Right cardiac atrium (tissue), 5 donors: Measurements from ENCODE around the gene ARHGAP24. TPM values are rescaled to one million over a fixed set of nuclear protein-coding genes. Genes with fewer than 3 reads are reported as not detected.
"Not testable (repeated sequence)": the region's sequence is repeated elsewhere in the genome, so short reads cannot be mapped to it uniquely, and the experiment has no call there.

Source experiments
- ATAC-seq, 2 donors: fragments of 200-7000 bp; cut with Tn5 transposase; one replicate each; pipeline versions ENCODE4 v1.8.0 to v1.9.1; 2020; ENCODE audit warnings: moderate library complexity in 2 of 2, mild to moderate bottlenecking in 1 of 2
- DNase-seq, 3 donors: peaks; one replicate each; pipeline ENCODE4 v3.0.0-alpha.2; 2020
- H3K27ac ChIP-seq: one replicate; pipeline ENCODE4 v1.5.1; 2013; ENCODE audit warnings: mild to moderate bottlenecking, low read length, control low read depth, moderate library complexity
- H3K27me3 ChIP-seq: one replicate; pipeline ENCODE4 v1.6.1; 2013; ENCODE audit not compliant: control insufficient read depth, insufficient read depth
- H3K4me1 ChIP-seq: one replicate; pipeline ENCODE4 v1.6.1; 2013; ENCODE audit warnings: low read length; ENCODE audit not compliant: control insufficient read depth, insufficient read depth
- H3K4me3 ChIP-seq: one replicate; pipeline ENCODE4 v1.5.1; 2013; ENCODE audit warnings: low read length, control low read depth
- H3K9me3 ChIP-seq: one replicate; pipeline ENCODE4 v1.6.1; 2013; ENCODE audit warnings: low read length; ENCODE audit not compliant: control insufficient read depth
- WGBS: extraction: QIAGEN DNeasy Blood & Tissue Kit; methylation state at CpG from one replicate; pipeline ENCODE4 v1.1.7; 2013; 5-methylcytosine and 5-hydroxymethylcytosine counted together
- intact Hi-C, 4 donors: fragments of 100-400 bp; cut with DNase I; formaldehyde crosslinking; loops; one replicate each; pipeline versions ENCODE4 v1.11.0 to v1.14.0; 2022 to 2023
- polyA plus RNA-seq: library from polyadenylated mRNA; stranded (reverse); fragments of 200-250 nt; gene quantifications from one replicate; pipeline ENCODE4 v1.2.3, GENCODE V29; 2013
- total RNA-seq, 4 donors: library from RNA; stranded (reverse); fragmentation: NEBNext Ultra II Directional; extraction: Animal tissue kit (Norgen Biotek cat#: 25700); gene quantifications; one replicate each; pipeline ENCODE4 v1.2.1, GENCODE V29; 2021
- donor health status: healthy with polysubstance abuse.
- donor health status: DM: no; HTN: yes; CAD: no.
- donor health status: DM: no; HTN: no; CAD: no.
- donor health status: DM: no; HTN: yes; CAD: no; lungs with severe emphysema.
- donor health status: DM: yes; HTN: yes; CAD: no.

ARHGAP24 gene
- total and polyA plus RNA-seq, 5 donors = 16.7 to 49.3 (median 36.7) TPM

DNA sequence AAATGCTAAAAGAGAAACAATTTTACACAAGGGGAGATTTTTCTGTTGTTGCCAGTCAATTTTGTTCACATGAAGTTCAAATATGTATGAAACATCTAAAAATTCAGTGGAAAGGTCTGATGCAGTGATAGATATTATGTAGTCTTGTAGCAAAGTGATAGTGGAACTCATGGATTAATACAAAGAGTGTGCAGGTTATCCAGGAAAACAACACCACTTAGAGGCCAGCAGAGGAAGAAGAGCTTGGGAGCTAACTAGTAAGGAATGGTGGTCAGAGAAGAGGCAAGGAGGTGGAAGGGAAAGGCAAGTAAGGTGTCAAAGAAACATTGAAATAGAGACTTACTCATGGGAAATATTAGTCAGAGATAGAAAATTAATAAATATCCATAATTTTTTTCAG lies 489.3 kb downstream of the ARHGAP24 start:
- Histone ChIP-seq H3K4me3 (no peak overlapping the region), H3K27ac (no peak overlapping the region), H3K9me3 (no peaks in the 10 kb centered on the region), H3K4me1 (no peaks in the 10 kb centered on the region), H3K27me3 (no peaks in the 10 kb centered on the region)
- intact Hi-C loops = loop anchor here in 3 of 4 donors (10.0 kb wide), 3 partner anchors 199 to 879 kb away; no protein-coding TSS in a partner anchor
- no peak for ATAC-seq
- no peak for DNase-seq

DNA sequence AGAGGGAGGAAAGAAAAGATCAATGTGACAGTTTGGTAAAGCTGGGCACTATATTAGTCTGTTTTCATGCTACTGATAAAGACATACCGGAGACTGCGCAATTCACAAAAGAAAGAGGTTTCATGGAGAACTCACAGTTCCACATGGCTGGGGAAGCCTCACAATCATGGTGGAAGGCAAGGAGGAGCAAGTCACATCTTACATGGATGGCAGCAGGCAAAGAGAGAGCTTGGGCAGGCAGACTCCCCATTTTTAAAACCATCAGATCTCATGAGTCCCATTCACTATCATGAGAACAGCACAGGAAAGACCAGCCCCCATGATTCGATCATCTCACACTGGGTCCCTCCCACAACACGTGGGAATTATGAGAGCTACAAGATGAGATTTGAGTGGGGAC lies 490.1 kb downstream of the ARHGAP24 start:
- intact Hi-C loops = loop anchor here in 3 of 4 donors (5.0 to 10.0 kb wide), 4 partner anchors 200 to 880 kb away; no protein-coding TSS in a partner anchor

DNA sequence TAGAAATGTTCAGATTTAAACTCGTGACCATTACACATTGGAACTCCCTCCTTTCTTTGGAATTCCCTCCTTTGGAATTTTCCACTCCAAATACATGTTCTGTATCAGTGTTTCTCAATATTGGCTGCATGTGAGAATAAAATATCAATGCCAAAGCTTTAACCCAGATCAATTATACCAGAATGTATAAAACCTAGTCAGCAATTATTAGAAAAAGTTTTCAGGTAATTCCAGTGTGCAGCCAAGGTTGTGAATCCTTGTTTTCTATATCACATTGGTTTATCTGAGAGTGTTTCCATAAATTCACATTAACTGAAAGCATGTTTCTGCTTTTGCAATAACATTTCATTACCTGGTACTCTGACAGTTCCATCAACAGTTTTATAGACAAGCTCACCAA lies 490.6 kb downstream of the ARHGAP24 start:
- Histone ChIP-seq H3K4me1 (peaks cover 2% of the 10 kb centered on the region), H3K27ac (no peak overlapping the region), H3K4me3 (no peak overlapping the region), H3K27me3 (no peaks in the 10 kb centered on the region), H3K9me3 (no peaks in the 10 kb centered on the region)
- intact Hi-C loops = loop anchor here in 3 of 4 donors (5.0 to 10.0 kb wide), 4 partner anchors 201 to 881 kb away; no protein-coding TSS in a partner anchor
- DNase-seq (no peak), ATAC-seq (no peak)
- 68% methylated on average over 1 of the region's 1 CpG for WGBS

More for the DNA sequence above, 490.1 kb downstream of the ARHGAP24 start:
- H3K9me3 ChIP-seq, ATAC-seq, H3K27ac ChIP-seq, H3K4me1 ChIP-seq, H3K27me3 ChIP-seq, DNase-seq, H3K4me3 ChIP-seq: not testable (repeated sequence)
- WGBS = 83% methylated on average over 4 of the region's 4 CpGs

- ATAC-seq = no peak
- H3K27ac ChIP-seq = no peak overlapping the region
- no peak overlapping the region for H3K4me3 ChIP-seq
- DNase-seq = no peak
- H3K27me3 ChIP-seq = no peaks in the 10 kb centered on the region
- H3K4me1 ChIP-seq = peaks cover 2% of the 10 kb centered on the region
- H3K9me3 ChIP-seq = no peaks in the 10 kb centered on the region
- intact Hi-C loops = loop anchor here in 3 of 4 donors (5.0 to 10.0 kb wide), 4 partner anchors 202 to 882 kb away; no protein-coding TSS in a partner anchor
- 8% methylated on average over 2 of the region's 2 CpGs for WGBS
These were observed 491.4 kb downstream of the ARHGAP24 start for GRCh38 chr4:85966373-85966772.

DNA sequence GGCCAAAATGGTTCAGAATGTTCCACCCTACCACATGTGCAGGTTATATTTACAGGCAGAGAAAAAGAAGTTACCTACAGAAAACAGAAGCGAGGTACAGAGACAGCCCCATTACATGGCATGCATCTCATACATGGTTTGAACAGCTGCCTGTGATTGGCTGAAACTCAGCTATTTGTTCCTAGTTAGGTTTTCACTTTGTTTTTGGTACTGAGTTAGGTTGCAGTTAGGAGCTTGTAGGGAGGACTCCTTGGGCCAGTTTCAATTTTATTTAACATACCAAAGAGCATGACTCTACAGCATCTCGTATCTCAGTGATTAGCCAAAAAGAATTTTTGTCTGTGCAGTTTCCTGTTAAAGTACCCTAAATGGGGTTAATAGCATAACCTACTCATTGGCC lies 492.9 kb downstream of the ARHGAP24 start:
- no peak for ATAC-seq
- 61% methylated on average over 2 of the region's 2 CpGs for WGBS
- intact Hi-C loops = loop anchor here in 3 of 4 donors (2.0 to 10.0 kb wide), 5 partner anchors 171 to 883 kb away; no protein-coding TSS in a partner anchor
- H3K4me1 ChIP-seq = peaks cover 2% of the 10 kb centered on the region
- no peak overlapping the region for H3K27ac ChIP-seq
- no peaks in the 10 kb centered on the region for H3K27me3 ChIP-seq
- no peak overlapping the region for H3K4me3 ChIP-seq
- no peak for DNase-seq
- H3K9me3 ChIP-seq = no peaks in the 10 kb centered on the region

GRCh38 chr4:85968945-85969819 lies 494.2 kb downstream of the ARHGAP24 start:
- 32% methylated on average over 3 of the region's 3 CpGs for WGBS
- intact Hi-C loops = loop anchor here in 3 of 4 donors (2.0 to 10.0 kb wide), 5 partner anchors 172 to 884 kb away; no protein-coding TSS in a partner anchor
- Histone ChIP-seq H3K27me3 (no peaks in the 10 kb centered on the region), H3K27ac (no peak overlapping the region), H3K9me3 (no peaks in the 10 kb centered on the region), H3K4me3 (no peak overlapping the region), H3K4me1 (peaks cover 2% of the 10 kb centered on the region)
- DNase-seq = no peak
- ATAC-seq = peak in 1 of 2 donors; percentile 72

GRCh38 chr4:85970535-85970934 lies 495.6 kb downstream of the ARHGAP24 start:
- ATAC-seq = no peak
- Histone ChIP-seq H3K4me1 (peaks cover 2% of the 10 kb centered on the region), H3K4me3 (no peak overlapping the region), H3K27ac (no peak overlapping the region), H3K9me3 (no peaks in the 10 kb centered on the region), H3K27me3 (no peaks in the 10 kb centered on the region)
- DNase-seq = no peak
- 35% methylated on average over 2 of the region's 2 CpGs for WGBS
- intact Hi-C loops = no loop called here

GRCh38 chr4:85979276-85979675 lies 504.3 kb downstream of the ARHGAP24 start:
- Histone ChIP-seq H3K4me3 (no peak overlapping the region), H3K9me3 (no peaks in the 10 kb centered on the region), H3K27me3 (no peaks in the 10 kb centered on the region), H3K4me1 (no peaks in the 10 kb centered on the region), H3K27ac (no peak overlapping the region)
- WGBS = 77% methylated on average over 3 of the region's 3 CpGs
- ATAC-seq (no peak), DNase-seq (no peak)
- intact Hi-C loops = no loop called here

DNA sequence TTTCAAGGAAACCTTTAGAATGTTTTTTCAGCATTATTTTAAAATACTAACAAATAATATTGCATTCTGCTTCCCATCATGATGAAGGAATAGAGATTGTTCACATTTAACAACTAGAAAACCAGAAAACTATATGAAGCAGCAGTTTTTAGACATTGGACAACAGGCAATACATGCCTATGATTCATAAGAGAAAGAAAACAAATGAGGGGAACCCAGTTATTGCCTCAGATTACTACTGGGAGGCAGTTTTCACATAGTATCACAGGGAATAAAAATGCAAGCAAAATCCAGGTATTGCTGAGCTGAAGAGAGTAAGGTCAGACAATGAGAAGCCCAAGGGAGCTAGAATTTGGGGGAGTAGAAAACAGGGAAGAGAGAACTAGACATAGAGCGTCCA lies 511.3 kb downstream of the ARHGAP24 start:
- intact Hi-C loops = no loop called here

DNA sequence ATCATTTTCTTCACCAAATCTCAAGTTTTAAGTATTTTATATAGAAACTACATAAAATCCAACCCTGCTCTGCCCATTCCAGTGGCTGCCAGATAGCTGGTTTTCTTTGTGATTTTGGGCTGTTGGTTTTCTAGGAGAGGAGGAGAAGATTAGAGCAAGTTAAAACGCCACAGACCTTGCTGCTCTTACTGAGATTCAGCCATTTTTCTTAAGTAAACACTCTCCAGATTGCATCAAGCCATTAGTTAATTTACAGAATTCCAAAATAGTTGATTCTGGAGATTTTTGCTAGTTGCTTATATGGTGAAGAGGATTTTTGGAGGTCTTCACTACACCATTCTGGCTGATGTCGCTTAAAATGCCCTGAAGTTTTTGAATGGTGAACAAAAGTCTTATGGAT lies 518.7 kb downstream of the ARHGAP24 start:
- 81% methylated on average over 2 of the region's 2 CpGs for WGBS

More for the DNA sequence above, 511.3 kb downstream of the ARHGAP24 start:
- DNase-seq (no peak), ATAC-seq (no peak)
- H3K4me3 ChIP-seq = no peak overlapping the region
- H3K27me3 ChIP-seq = no peaks in the 10 kb centered on the region
- no peak overlapping the region for H3K27ac ChIP-seq
- 94% methylated on average over 1 of the region's 1 CpG for WGBS
- no peaks in the 10 kb centered on the region for H3K4me1 ChIP-seq
- H3K9me3 ChIP-seq = no peaks in the 10 kb centered on the region

GRCh38 chr4:85994576-85994975 lies 519.6 kb downstream of the ARHGAP24 start:
- DNase-seq = no peak
- no peak for ATAC-seq
- H3K27ac ChIP-seq = no peak overlapping the region
- no peaks in the 10 kb centered on the region for H3K27me3 ChIP-seq
- intact Hi-C loops = no loop called here
- no peak overlapping the region for H3K4me3 ChIP-seq
- H3K4me1 ChIP-seq = peaks cover 1% of the 10 kb centered on the region
- H3K9me3 ChIP-seq = no peaks in the 10 kb centered on the region

More for the DNA sequence above, 518.7 kb downstream of the ARHGAP24 start:
- H3K4me1 ChIP-seq = peaks cover 1% of the 10 kb centered on the region
- H3K27ac ChIP-seq = no peak overlapping the region
- no peak overlapping the region for H3K4me3 ChIP-seq
- no peak for DNase-seq
- no peaks in the 10 kb centered on the region for H3K27me3 ChIP-seq
- intact Hi-C loops = no loop called here
- ATAC-seq = no peak
- H3K9me3 ChIP-seq = no peaks in the 10 kb centered on the region
